Mammary epithelial cell (primary cell): ENCODE data around the gene DENND10.

Source experiments
- EZH2 ChIP-seq: IDR thresholded peaks from 2 replicates; pipeline ENCODE4 v1.6.1; 2012; ENCODE audit warnings: low read length, inconsistent platforms, borderline replicate concordance
- TF ChIP-seq, protein P1 (sequence below), 2 donors: IDR thresholded peaks in 1 of 2; conservative IDR thresholded peaks in 1 of 2; 2 replicates each; pipeline ENCODE4 v1.5.1; 2011 to 2012; ENCODE audit warnings: inconsistent platforms in 2 of 2, low read length in 2 of 2, mild to moderate bottlenecking in 2 of 2, control low read depth in 1 of 2, low read depth in 1 of 2; ENCODE audit not compliant: insufficient read depth in 1 of 2; ENCODE audit errors: extremely low read depth in 1 of 2

DNA sequence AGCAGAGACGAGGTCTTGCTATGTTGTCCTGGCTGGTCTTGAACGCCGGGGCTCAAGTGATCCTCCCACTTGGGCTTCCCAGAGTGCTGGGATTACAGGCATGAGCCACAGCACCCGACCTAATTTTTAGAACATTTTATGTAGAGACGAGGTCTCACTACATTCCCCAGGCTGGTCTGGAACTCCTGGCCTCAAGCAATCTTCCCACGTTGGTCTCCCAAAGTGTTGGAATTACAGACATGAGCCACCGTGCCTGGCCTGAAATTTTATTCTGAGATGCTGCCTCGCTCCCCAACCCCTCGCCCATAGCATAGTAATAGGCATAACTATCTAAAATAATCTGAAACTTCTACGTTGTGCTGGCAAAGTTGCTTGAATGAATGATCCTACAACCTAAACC, 39.7 kb downstream of the DENND10 start:
- TF ChIP-seq, protein P1, sequence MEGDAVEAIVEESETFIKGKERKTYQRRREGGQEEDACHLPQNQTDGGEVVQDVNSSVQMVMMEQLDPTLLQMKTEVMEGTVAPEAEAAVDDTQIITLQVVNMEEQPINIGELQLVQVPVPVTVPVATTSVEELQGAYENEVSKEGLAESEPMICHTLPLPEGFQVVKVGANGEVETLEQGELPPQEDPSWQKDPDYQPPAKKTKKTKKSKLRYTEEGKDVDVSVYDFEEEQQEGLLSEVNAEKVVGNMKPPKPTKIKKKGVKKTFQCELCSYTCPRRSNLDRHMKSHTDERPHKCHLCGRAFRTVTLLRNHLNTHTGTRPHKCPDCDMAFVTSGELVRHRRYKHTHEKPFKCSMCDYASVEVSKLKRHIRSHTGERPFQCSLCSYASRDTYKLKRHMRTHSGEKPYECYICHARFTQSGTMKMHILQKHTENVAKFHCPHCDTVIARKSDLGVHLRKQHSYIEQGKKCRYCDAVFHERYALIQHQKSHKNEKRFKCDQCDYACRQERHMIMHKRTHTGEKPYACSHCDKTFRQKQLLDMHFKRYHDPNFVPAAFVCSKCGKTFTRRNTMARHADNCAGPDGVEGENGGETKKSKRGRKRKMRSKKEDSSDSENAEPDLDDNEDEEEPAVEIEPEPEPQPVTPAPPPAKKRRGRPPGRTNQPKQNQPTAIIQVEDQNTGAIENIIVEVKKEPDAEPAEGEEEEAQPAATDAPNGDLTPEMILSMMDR (conservative IDR thresholded peaks at IDR 0.05 in 1 of 2, IDR thresholded peaks at IDR 0.05 in 1 of 2; ENCODE audit: extremely low read depth in 1 of 2, insufficient read depth in 1 of 2, low read depth in 1 of 2, low read length in 2 of 2) = no peak
- TF ChIP-seq EZH2 = no peak
